Kidney (tissue), 14 donors: ENCODE results near the gene ANKRD60. TPM values are rescaled to one million over a fixed set of nuclear protein-coding genes. Genes with fewer than 3 reads are reported as not detected.

Source experiments
- DNase-seq, 5 donors: peaks; one replicate each; pipeline ENCODE4 v3.0.0-alpha.2; 2013 to 2020
- FAIRE-seq: peaks from 2 replicates; lab custom pipeline; 2012; peaks lifted over from hg19 to GRCh38; lab: Jason Lieb, UNC
- H3K27ac ChIP-seq, 2 donors: one replicate each; pipeline ENCODE4 v1.7.0; 2013; ENCODE audit warnings: low read depth in 2 of 2, low read length in 2 of 2, inconsistent platforms in 1 of 2
- H3K27me3 ChIP-seq: one replicate; pipeline ENCODE4 v1.7.1; 2013; ENCODE audit warnings: low read length, inconsistent platforms; ENCODE audit not compliant: control insufficient read depth, insufficient read depth
- H3K36me3 ChIP-seq, 3 donors: one replicate each; pipeline versions ENCODE4 v1.7.0 to v1.7.1; 2013; ENCODE audit warnings: low read length in 3 of 3, control low read depth in 1 of 3, inconsistent platforms in 1 of 3; ENCODE audit not compliant: insufficient read depth in 3 of 3, control insufficient read depth in 2 of 3
- H3K4me1 ChIP-seq, 3 donors: one replicate each; pipeline versions ENCODE4 v1.7.0 to v1.7.1; 2013; ENCODE audit warnings: low read length in 3 of 3, inconsistent platforms in 1 of 3, low read depth in 1 of 3; ENCODE audit not compliant: control insufficient read depth in 2 of 3, insufficient read depth in 2 of 3
- H3K4me3 ChIP-seq, 3 donors: one replicate each; pipeline versions ENCODE4 v1.7.0 to v1.8.1; 2013; ENCODE audit warnings: low read length in 3 of 3, control low read depth in 1 of 3, inconsistent platforms in 1 of 3
- H3K9ac ChIP-seq, 3 donors: one replicate each; pipeline versions ENCODE4 v1.7.0 to v1.7.1; 2013; ENCODE audit warnings: low read length in 3 of 3, control low read depth in 1 of 3, inconsistent platforms in 1 of 3
- H3K9me3 ChIP-seq, 3 donors: one replicate each; pipeline versions ENCODE4 v1.7.0 to v1.7.1; 2013; ENCODE audit warnings: low read length in 3 of 3, control low read depth in 1 of 3, inconsistent platforms in 1 of 3; ENCODE audit not compliant: control insufficient read depth in 2 of 3, insufficient read depth in 1 of 3
- CTCF ChIP-seq: IDR thresholded peaks from 3 replicates; pipeline ENCODE4 v1.5.1; 2012; ENCODE audit warnings: mild to moderate bottlenecking, moderate library complexity, borderline replicate concordance; ENCODE audit not compliant: insufficient read depth; ENCODE audit errors: extremely low read depth
- intact Hi-C: fragments of 100-400 bp; cut with DNase I; formaldehyde crosslinking; loops from one replicate; pipeline ENCODE4 v1.11.1; 2022
- polyA plus RNA-seq: library from polyadenylated mRNA; stranded (reverse); fragments of 350-450 nt; fragmentation: Illumina TruSeq; extraction: RNeasy Lipid Tissue Mini Kit (QIAGEN cat#74804); gene quantifications from one replicate; pipeline ENCODE4 v1.2.3, GENCODE V29; 2014; ENCODE audit warnings: low read depth, low replicate concordance; ENCODE audit not compliant: insufficient read depth
- total RNA-seq: library from RNA; stranded (reverse); fragmentation: NEBNext Ultra II Directional; extraction: Animal tissue kit (Norgen Biotek cat#: 25700); gene quantifications from one replicate; pipeline ENCODE4 v1.2.1, GENCODE V29; 2021
- donor health status: control.
- donor health status: control.
- donor health status: control.
- donor health status: control.
- donor health status: control.
- donor health status: DM: yes; HTN: yes; CAD: no.
- donor health status: Normal renal cell carcinoma (clear cell type).

ANKRD60 gene
- total and polyA plus RNA-seq, 2 donors from 2014 or later = not detected

GRCh38 chr20:58199469-58199868 is 29.0 kb downstream of the ANKRD60 start:
- FAIRE-seq (no peak), DNase-seq (peak in 1 of 5 donors; percentile 16)
- Histone ChIP-seq H3K4me1 (no peaks in the 10 kb centered on the region), H3K9ac (no peak overlapping the region), H3K36me3 (no peaks in the 10 kb centered on the region), H3K27me3 (no peaks in the 10 kb centered on the region), H3K9me3 (no peaks in the 10 kb centered on the region), H3K27ac (peak overlapping the region in 1 of 2 donors; percentile 37), H3K4me3 (no peak overlapping the region)
- intact Hi-C loops = no loop called here
- no peak for TF ChIP-seq CTCF

- DNase-seq (peak in 2 of 5 donors; percentile 18 to 87), FAIRE-seq (no peak)
- Histone ChIP-seq H3K4me3 (no peak overlapping the region), H3K4me1 (no peaks in the 10 kb centered on the region), H3K27ac (no peak overlapping the region), H3K9me3 (no peaks in the 10 kb centered on the region), H3K9ac (no peak overlapping the region), H3K27me3 (no peaks in the 10 kb centered on the region), H3K36me3 (no peaks in the 10 kb centered on the region)
- intact Hi-C loops = no loop called here
- TF ChIP-seq CTCF = no peak
Observed at GRCh38 chr20:58198901-58199355, 29.5 kb downstream of the ANKRD60 start.

- no peak overlapping the region for H3K27ac ChIP-seq
- H3K9me3 ChIP-seq = no peaks in the 10 kb centered on the region
- DNase-seq = no peak
- H3K36me3 ChIP-seq = no peaks in the 10 kb centered on the region
- H3K4me3 ChIP-seq = no peak overlapping the region
- no peaks in the 10 kb centered on the region for H3K4me1 ChIP-seq
- H3K27me3 ChIP-seq = no peaks in the 10 kb centered on the region
- FAIRE-seq = no peak
- intact Hi-C loops = no loop called here
- no peak overlapping the region for H3K9ac ChIP-seq
- TF ChIP-seq CTCF = no peak
Observed at GRCh38 chr20:58198384-58198783, 30.1 kb downstream of the ANKRD60 start.

GRCh38 chr20:58197185-58197469 is 31.3 kb downstream of the ANKRD60 start:
- FAIRE-seq = no peak
- TF ChIP-seq CTCF = no peak

More at GRCh38 chr20:58197185-58197469, 31.3 kb downstream of the ANKRD60 start:
- intact Hi-C loops = no loop called here
- Histone ChIP-seq H3K27ac (no peak overlapping the region), H3K9ac (no peak overlapping the region), H3K9me3 (no peaks in the 10 kb centered on the region), H3K4me1 (no peaks in the 10 kb centered on the region), H3K27me3 (no peaks in the 10 kb centered on the region), H3K4me3 (no peak overlapping the region), H3K36me3 (no peaks in the 10 kb centered on the region)
- no peak for DNase-seq
